GM21390 (cell line): ENCODE results near the gene SLC35C1.

Source experiments
- ATAC-seq: cut with Tn5 transposase; IDR thresholded peaks from one replicate; pipeline ENCODE4 v1.9.1; 2021; ENCODE audit not compliant: unreplicated experiment

SLC35C1 gene

GRCh38 chr11:45844822-45845578 lies 40.1 kb downstream of the SLC35C1 start:
- no peak for ATAC-seq

GRCh38 chr11:45846174-45846675 lies 41.3 kb downstream of the SLC35C1 start:
- no peak for ATAC-seq

GRCh38 chr11:45846974-45847910 lies 42.3 kb downstream of the SLC35C1 start, which contains the start of gene CRY2:
Gene CRY2, plus strand, starts transcription at chr11:45847475. Its CDS starts 16 bp downstream, at chr11:45847491.
- peak; percentile 88 for ATAC-seq

GRCh38 chr11:45847911-45848316 lies 43.0 kb downstream of the SLC35C1 start:
- peak; percentile 19 for ATAC-seq

GRCh38 chr11:45848654-45849081 lies 43.7 kb downstream of the SLC35C1 start:
- ATAC-seq: no peak

- no peak for ATAC-seq
Measured at GRCh38 chr11:45850446-45850845, 45.5 kb downstream of the SLC35C1 start.

- ATAC-seq: no peak
Measured at GRCh38 chr11:45851228-45851627, 46.3 kb downstream of the SLC35C1 start.

GRCh38 chr11:45852018-45852711 lies 47.2 kb downstream of the SLC35C1 start:
- peak; percentile 27 for ATAC-seq

GRCh38 chr11:45852712-45853101 lies 47.8 kb downstream of the SLC35C1 start:
- ATAC-seq: peak; percentile 56

GRCh38 chr11:45853332-45854219 lies 48.6 kb downstream of the SLC35C1 start:
- ATAC-seq: no peak

- ATAC-seq: no peak
Measured at GRCh38 chr11:45855308-45855707, 50.4 kb downstream of the SLC35C1 start.

- ATAC-seq: no peak
Measured at GRCh38 chr11:45856044-45856468, 51.1 kb downstream of the SLC35C1 start.

- ATAC-seq: no peak
Measured at GRCh38 chr11:45857961-45858474, 53.1 kb downstream of the SLC35C1 start.

- ATAC-seq: no peak
Measured at GRCh38 chr11:45858751-45859398, 53.9 kb downstream of the SLC35C1 start.

GRCh38 chr11:45859661-45860140 lies 54.8 kb downstream of the SLC35C1 start:
- no peak for ATAC-seq

- ATAC-seq: no peak
Measured at GRCh38 chr11:45860348-45860747, 55.4 kb downstream of the SLC35C1 start.

GRCh38 chr11:45860764-45861510 lies 56.0 kb downstream of the SLC35C1 start:
- ATAC-seq: no peak
